GM19351 (cell line): Measurements from ENCODE around the gene CTRL.
"Not testable (repeated sequence)": the region's sequence is repeated elsewhere in the genome, so short reads cannot be mapped to it uniquely, and the experiment has no call there.

Experiments used
- ATAC-seq: cut with Tn5 transposase; IDR thresholded peaks from one replicate; pipeline ENCODE4 v1.9.1; 2021; ENCODE audit warnings: mild to moderate bottlenecking, moderate library complexity; ENCODE audit not compliant: unreplicated experiment

Gene CTRL

DNA sequence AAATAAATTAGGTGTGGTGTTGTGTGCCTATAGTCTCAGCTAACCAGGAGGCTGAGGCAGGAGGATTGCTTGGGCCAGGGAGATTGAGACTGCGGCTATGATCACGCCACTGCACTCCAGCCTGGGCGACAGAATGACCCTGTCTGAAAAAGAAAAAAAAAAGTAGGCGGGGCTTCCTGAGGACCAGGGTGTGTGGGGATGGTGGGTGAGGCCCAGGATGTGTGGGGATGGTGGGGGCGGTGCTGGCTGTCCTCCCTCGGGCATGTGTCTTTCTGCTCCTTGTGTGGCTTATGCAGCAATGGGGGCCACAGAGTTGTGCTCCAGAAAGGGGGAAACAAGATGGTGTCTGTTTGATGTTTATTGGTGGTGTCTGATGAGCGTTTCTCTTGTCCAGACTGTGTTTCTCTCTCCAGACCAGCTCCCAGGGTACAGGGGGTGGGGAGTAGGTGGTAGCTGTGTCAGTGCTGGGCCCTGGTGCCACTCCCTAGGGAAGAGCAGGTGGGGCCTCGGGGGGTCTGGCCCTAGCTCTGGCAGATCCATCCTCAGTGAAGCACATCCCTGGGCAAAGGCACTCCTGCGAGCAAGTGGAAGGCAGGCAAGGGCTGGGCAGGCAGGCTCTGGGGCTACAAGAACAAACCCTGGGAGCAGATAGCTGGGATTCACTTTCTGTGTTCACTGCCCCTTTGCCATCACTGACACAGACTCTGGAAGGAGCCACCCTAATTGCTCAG is 10.0 kb upstream of the CTRL start:
- ATAC-seq, result no peak

- no peak for ATAC-seq
These were observed 8.9 kb upstream of the CTRL start for GRCh38 chr16:67940446-67941089.

DNA sequence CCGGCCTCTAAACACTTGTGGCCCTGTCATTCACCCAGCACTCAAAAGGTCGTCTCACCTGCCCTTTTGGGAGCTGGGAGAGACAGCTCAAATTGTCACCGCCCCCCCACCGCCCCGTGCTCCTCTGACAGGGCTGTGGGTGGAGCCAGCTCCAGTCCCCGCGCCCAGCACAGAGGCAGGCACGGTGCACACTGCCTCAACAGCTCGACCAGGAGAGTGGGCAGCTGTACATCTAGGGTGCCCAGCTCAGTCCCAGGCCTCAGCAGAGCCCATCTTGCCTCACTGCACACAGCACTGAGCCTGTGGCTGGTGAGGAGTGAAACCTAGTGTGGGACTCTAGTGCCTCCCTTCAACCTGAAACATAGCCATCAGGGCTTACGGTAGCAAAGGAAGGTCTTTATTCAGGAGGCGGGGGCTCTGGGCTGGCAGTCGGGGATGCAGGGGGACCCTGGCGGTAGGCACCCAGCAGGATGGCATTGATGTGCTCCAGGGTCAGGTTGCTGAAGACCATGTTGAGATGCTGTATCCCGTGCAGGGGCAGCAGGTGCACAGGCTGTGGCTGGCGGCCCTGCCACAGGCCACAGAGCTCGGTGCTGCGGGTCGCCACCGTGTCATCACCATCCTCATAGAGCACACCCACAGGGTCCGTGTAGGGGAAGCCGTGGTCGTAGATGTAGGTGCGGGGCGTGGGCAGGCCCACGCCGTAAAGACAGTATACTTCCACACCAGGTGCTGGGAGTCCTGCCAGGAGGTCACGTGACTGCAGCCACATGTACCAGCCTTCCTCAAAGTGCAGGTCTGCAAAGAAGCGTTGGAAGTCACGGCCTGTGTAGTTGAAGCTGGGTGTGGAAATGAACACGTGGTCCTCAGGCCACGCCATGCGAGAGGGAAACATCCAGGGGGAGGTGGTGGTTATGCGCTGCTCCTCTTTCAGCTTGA is 8.1 kb upstream of the CTRL start:
- ATAC-seq, result no peak

DNA sequence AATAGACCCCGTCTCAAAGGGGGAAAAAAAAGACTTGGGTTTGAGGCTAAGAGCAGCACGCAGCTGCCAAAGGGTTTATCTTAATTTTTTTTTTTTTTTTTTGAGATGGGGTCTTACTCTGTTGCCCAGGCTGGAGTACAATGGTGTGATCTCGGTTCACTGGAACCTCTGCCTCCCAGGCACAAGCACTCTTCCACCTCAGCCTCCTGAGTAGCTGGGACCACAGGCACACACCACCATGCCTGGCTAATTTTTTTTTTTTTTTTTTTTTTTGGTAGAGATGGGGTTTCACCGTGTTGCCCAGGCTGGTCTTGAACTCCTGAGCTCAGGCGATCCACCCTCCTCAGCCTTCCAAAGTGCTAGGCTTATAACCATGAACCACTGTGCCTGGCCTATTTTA is 6.1 kb upstream of the CTRL start:
- ATAC-seq, result not testable (repeated sequence)

- ATAC-seq, result peak; percentile 59
These were observed 5.4 kb upstream of the CTRL start for GRCh38 chr16:67936880-67937605.

GRCh38 chr16:67936124-67936879 is 4.6 kb upstream of the CTRL start, which contains the start of gene PSMB10:
Gene PSMB10 (minus strand): TSS chr16:67936850. CDS start chr16:67936749, 101 bp downstream.
- peak; percentile 3 for ATAC-seq

- ATAC-seq, result peak; percentile 86
These were observed 3.9 kb upstream of the CTRL start for GRCh38 chr16:67935402-67936123.

DNA sequence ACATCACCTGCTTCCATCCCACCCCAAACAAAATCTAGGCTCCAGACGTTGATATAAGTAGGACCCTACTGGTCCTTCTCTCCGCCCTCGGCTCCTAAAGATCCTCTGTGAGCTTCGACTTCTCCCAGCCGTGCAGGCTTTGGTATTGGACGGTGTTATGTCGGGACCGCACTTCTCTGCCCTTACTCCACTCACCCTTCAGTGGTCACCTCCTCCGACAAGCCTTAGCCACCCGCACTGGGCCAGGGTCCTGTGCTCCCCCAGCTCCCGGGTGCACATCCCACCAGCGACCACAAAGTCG is 3.4 kb upstream of the CTRL start:
- no peak for ATAC-seq

GRCh38 chr16:67934306-67935100 is 2.8 kb upstream of the CTRL start:
- ATAC-seq, result no peak

GRCh38 chr16:67933805-67934204 is 2.1 kb upstream of the CTRL start:
- no peak for ATAC-seq

GRCh38 chr16:67932462-67932840 is 789 bp upstream of the CTRL start:
- ATAC-seq, result no peak

GRCh38 chr16:67930678-67931211 is 917 bp downstream of the CTRL start:
- no peak for ATAC-seq

DNA sequence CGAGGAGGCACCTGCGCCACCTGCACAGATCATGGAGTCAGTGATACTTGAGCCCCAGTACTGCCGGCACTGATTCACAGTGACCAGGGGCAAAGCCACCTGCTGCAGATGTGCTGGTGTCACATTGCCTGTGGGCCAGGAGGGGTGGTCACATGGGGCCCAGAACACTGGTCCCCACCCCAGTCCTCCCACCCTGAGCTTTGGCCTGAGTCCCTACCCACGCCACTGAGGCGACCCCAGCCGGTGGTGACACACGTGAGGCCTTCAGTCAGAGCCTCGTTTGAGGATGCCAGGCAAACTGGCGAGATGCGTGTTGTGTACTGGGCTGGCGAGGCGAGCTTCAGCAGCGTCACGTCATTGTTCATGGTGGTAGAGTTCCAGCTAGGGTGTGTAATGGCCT is 1.5 kb downstream of the CTRL start:
- no peak for ATAC-seq

- ATAC-seq, result peak; percentile 53
These were observed 2.9 kb downstream of the CTRL start for GRCh38 chr16:67928561-67929364.

- ATAC-seq, result no peak
These were observed 3.5 kb downstream of the CTRL start for GRCh38 chr16:67928147-67928546.

DNA sequence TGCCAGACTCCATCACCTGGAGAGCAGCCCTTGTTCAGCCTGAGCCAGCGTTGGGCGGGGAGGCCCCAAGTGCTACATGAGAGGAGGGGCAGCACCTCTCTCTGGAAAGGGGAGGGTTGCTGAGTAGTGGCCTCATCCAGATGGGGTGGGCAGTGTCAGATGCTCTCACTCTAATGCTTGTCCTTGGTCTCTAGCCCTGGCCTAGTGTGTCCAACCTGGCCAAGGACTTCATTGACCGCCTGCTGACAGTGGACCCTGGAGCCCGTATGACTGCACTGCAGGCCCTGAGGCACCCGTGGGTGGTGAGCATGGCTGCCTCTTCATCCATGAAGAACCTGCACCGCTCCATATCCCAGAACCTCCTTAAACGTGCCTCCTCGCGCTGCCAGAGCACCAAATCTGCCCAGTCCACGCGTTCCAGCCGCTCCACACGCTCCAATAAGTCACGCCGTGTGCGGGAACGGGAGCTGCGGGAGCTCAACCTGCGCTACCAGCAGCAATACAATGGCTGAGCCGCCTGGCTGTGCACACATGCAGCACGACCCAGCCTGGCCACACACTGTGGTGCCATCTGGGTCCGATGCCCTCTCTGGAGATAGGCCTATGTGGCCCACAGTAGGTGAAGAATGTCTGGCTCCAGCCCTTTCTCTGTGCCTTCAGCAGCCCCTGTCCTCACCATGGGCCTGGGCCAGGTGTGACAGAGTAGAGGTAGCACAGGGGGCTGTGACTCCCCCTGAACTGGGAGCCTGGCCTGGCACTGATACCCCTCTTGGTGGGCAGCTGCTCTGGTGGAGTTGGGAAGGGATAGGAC is 4.3 kb downstream of the CTRL start:
- no peak for ATAC-seq

GRCh38 chr16:67926181-67926750 is 5.4 kb downstream of the CTRL start:
- no peak for ATAC-seq
